K562 (cell line): Measurements from ENCODE around the gene TMEM156. TPM values are rescaled to one million over a fixed set of nuclear protein-coding genes. Genes with fewer than 3 reads are reported as not detected.

Experiments
- ATAC-seq: fragments of 200-7000 bp; cut with Tn5 transposase; 3 replicates; pipeline ENCODE4 v1.9.1; 2020; ENCODE audit warnings: moderate library complexity
- BruUV-seq: library from RNA; stranded (reverse); fragments of 400-500 nt; replicated peaks from 2 replicates; lab custom pipeline; 2021; lab: Mats Ljungman, UMichigan
- CTCF ChIA-PET: fragments of 300-600 bp; formaldehyde crosslinking; extraction: SDS; loops from one replicate; lab custom pipeline; 2021; ENCODE audit warnings: low intra/inter-chr PET ratio; lab: Yijun Ruan, JAX
- POLR2A ChIA-PET: fragments of 300-600, 350-650 bp; sonication (Branson Sonifier 250); formaldehyde crosslinking; extraction: SDS; loops from one replicate; lab custom pipeline; 2021; ENCODE audit warnings: antibody characterized with exemption, inconsistent platforms; lab: Yijun Ruan, JAX
- DNase-seq, 4 experiments: peaks; one replicate each; pipeline versions ENCODE4 v3.0.0 to v3.0.0-alpha.2; 2011 to 2018; ENCODE audit warnings: low spot score in 3 of 4, mixed read lengths in 3 of 4; ENCODE audit errors: extremely low read depth in 1 of 4
- FAIRE-seq: peaks from 2 replicates; lab custom pipeline; 2011; peaks lifted over from hg19 to GRCh38; lab: Jason Lieb, UNC
- H2AFZ ChIP-seq: 2 replicates; pipeline ENCODE4 v1.6.0; 2011; ENCODE audit warnings: low read depth, low read length, control low read depth, inconsistent platforms
- H3K27ac ChIP-seq: fragments of 200-600 bp; 3 replicates; pipeline ENCODE4 v1.8.0; 2011; ENCODE audit warnings: low read depth, mild to moderate bottlenecking, control low read depth, inconsistent platforms, low read length, moderate library complexity, mixed read lengths; ENCODE audit errors: extremely low read depth
- H3K27me3 ChIP-seq, 2 experiments: fragments of 300-600 bp in 1 of 2; 2 replicates in 1 of 2; 3 replicates in 1 of 2; pipeline versions ENCODE4 v1.6.0 to v1.8.0; 2011; ENCODE audit warnings: inconsistent platforms in 2 of 2, low read length in 2 of 2, mild to moderate bottlenecking in 1 of 2, mixed read lengths in 1 of 2, moderate library complexity in 1 of 2; ENCODE audit not compliant: control insufficient read depth in 2 of 2, insufficient read depth in 2 of 2
- H3K36me3 ChIP-seq: fragments of 300-600 bp; 3 replicates; pipeline ENCODE4 v1.8.0; 2011; ENCODE audit warnings: mild to moderate bottlenecking, low read length, inconsistent platforms; ENCODE audit not compliant: control insufficient read depth, insufficient read depth
- H3K4me1 ChIP-seq, 2 experiments: fragments of 200-600 bp in 1 of 2; replicated peaks in 1 of 2; 2 replicates in 1 of 2; 3 replicates in 1 of 2; pipeline versions ENCODE4 v1.5.1 to v1.8.0; 2011; ENCODE audit warnings: inconsistent platforms in 2 of 2, low read length in 2 of 2, mild to moderate bottlenecking in 1 of 2, mixed read lengths in 1 of 2, moderate library complexity in 1 of 2; ENCODE audit not compliant: control insufficient read depth in 2 of 2, insufficient read depth in 2 of 2
- H3K4me2 ChIP-seq: 2 replicates; pipeline ENCODE4 v1.6.1; 2011; ENCODE audit warnings: low read length, control low read depth, inconsistent platforms, mixed read lengths; ENCODE audit not compliant: insufficient read depth
- H3K4me3 ChIP-seq: fragments of 200-600 bp; sonication (generic), shearing (Covaris generic); 2 replicates; pipeline ENCODE4 v1.5.1; 2016; ENCODE audit warnings: control low read depth, inconsistent platforms
- H3K79me2 ChIP-seq: fragments of 200-600 bp; 3 replicates; pipeline ENCODE4 v1.8.0; 2011; ENCODE audit warnings: low read length, inconsistent platforms; ENCODE audit not compliant: control insufficient read depth, insufficient read depth
- H3K9ac ChIP-seq, 2 experiments: 2 replicates each; pipeline versions ENCODE4 v1.6.0 to v1.6.1; 2011; ENCODE audit warnings: low read depth in 2 of 2, low read length in 2 of 2, control low read depth in 1 of 2, inconsistent platforms in 1 of 2, mild to moderate bottlenecking in 1 of 2, mixed read lengths in 1 of 2; ENCODE audit not compliant: insufficient read depth in 1 of 2
- H3K9me1 ChIP-seq: one replicate; pipeline ENCODE4 v1.6.0; 2011; ENCODE audit warnings: inconsistent platforms, mild to moderate bottlenecking, low read length, moderate library complexity; ENCODE audit not compliant: control insufficient read depth, insufficient read depth
- H3K9me3 ChIP-seq: replicated peaks from 2 replicates; pipeline ENCODE4 v1.5.1; 2011; ENCODE audit warnings: low read depth, low read length, inconsistent platforms; ENCODE audit not compliant: control insufficient read depth, insufficient read depth
- H4K20me1 ChIP-seq: replicated peaks from 2 replicates; pipeline ENCODE4 v1.6.1; 2011; ENCODE audit warnings: low read length, inconsistent platforms, mixed read lengths; ENCODE audit not compliant: control insufficient read depth, insufficient read depth
- C11orf30 ChIP-seq: fragments of 450-650 bp; IDR thresholded peaks from 2 replicates; pipeline ENCODE4 v1.6.1; 2016; ENCODE audit warnings: low read depth, mild to moderate bottlenecking
- CEBPG ChIP-seq, 3 experiments: fragments of 200-800 bp in 1 of 3; sonication (Bioruptor generic) in 1 of 3; sonication (generic) in 1 of 3; formaldehyde crosslinking in 1 of 3; IDR thresholded peaks in 2 of 3; conservative IDR thresholded peaks in 1 of 3; 2 replicates each; pipeline versions ENCODE4 v1.6.1 to v1.8.0; 2016 to 2022; ENCODE audit warnings: missing compliant biosample characterization in 2 of 3, missing genetic modification characterization in 2 of 3, mild to moderate bottlenecking in 1 of 3, missing genetic modification reagents in 1 of 3
- GABPB1 ChIP-seq: sonication (generic); formaldehyde crosslinking; IDR thresholded peaks from 2 replicates; pipeline ENCODE4 v1.8.0; 2022; ENCODE audit warnings: mild to moderate bottlenecking, missing genetic modification reagents
- POU5F1 ChIP-seq: fragments of 150-350 bp; IDR thresholded peaks from 2 replicates; pipeline ENCODE4 v1.6.1; 2014; ENCODE audit warnings: borderline replicate concordance, low read length, low read depth, mild to moderate bottlenecking; ENCODE audit not compliant: partially characterized antibody
- SFPQ ChIP-seq: fragments of 200-400 bp; formaldehyde crosslinking; IDR thresholded peaks from 2 replicates; pipeline ENCODE4 v1.6.1; 2017; ENCODE audit warnings: mild to moderate bottlenecking, low read depth, low read length, moderate library complexity
- TRIM24 ChIP-seq, 2 experiments: fragments of 450-650 bp; IDR thresholded peaks; 2 replicates each; pipeline ENCODE4 v1.6.1; 2016
- TRIM28 ChIP-seq: fragments of 450-650 bp; IDR thresholded peaks from 2 replicates; pipeline ENCODE4 v1.6.1; 2017
- ZNF316 ChIP-seq: fragments of 450-650 bp; IDR thresholded peaks from 2 replicates; pipeline ENCODE4 v1.6.1; 2016
- WGBS: fragments of 100-300 bp; shearing (Covaris generic); methylation state at CpG from one replicate; pipeline ENCODE4 v1.1.6; 2016; ENCODE audit warnings: low coverage, mixed read lengths; ENCODE audit not compliant: insufficient coverage; ENCODE audit errors: missing lambda C conversion rate; 5-methylcytosine and 5-hydroxymethylcytosine counted together
- in situ Hi-C: fragments of 300-500 bp; cut with MboI; formaldehyde crosslinking; loops from 4 replicates; pipeline ENCODE4 v1.15.0; 2018; ENCODE audit warnings: inconsistent platforms, mixed read lengths
- intact Hi-C: fragments of 100-400 bp; cut with micrococcal nuclease; formaldehyde crosslinking; loops from 2 replicates; pipeline ENCODE4 v1.14.2; 2022
- polyA plus RNA-seq, 8 experiments: library from polyadenylated mRNA; depleted of rRNA in 4 of 8; stranded (reverse) in 5 of 8; unstranded in 3 of 8; fragments of >200 nt; fragmentation: Nextera tagmentation in 2 of 8; fragmentation: Illumina TruSeq in 1 of 8; extraction: Ambion mirVana in 2 of 8; extraction: Trizol in 1 of 8; gene quantifications; 2 replicates each; pipeline versions ENCODE4 v1.2.1 to v1.2.3, GENCODE V29; 2011 to 2014; ENCODE audit warnings: inconsistent platforms in 1 of 8, missing spikeins in 1 of 8
- total RNA-seq, 7 experiments: library from RNA; depleted of rRNA in 6 of 7; stranded (reverse); fragments of >200 nt in 6 of 7; fragmentation: Illumina TruSeq in 2 of 7; extraction: Trizol in 2 of 7; gene quantifications; 2 replicates each; pipeline versions ENCODE4 v1.2.1 to v1.2.3, GENCODE V29; 2011 to 2021; ENCODE audit warnings: low replicate concordance in 1 of 7

Gene TMEM156
- total and polyA plus RNA-seq, 9 of the 15 experiments (the other 6 are each of a cell fraction or from before 2014, with no cell fraction given): 3.5 to 9.6 (median 6.4) TPM

GRCh38 chr4:38965866-38966265 is 66.3 kb downstream of the TMEM156 start:
- intact Hi-C loops (no loop called here), in situ Hi-C loops (no loop called here)
- Histone ChIP-seq H3K4me2 (no peak overlapping the region), H3K9me3 (no peaks in the 10 kb centered on the region), H3K9me1 (no peaks in the 10 kb centered on the region), H4K20me1 (no peaks in the 10 kb centered on the region), H3K27me3 (no peaks in the 10 kb centered on the region), H3K27ac (no peak overlapping the region), H3K9ac (no peak overlapping the region), H3K36me3 (no peaks in the 10 kb centered on the region), H2AFZ (no peak overlapping the region), H3K79me2 (no peaks in the 10 kb centered on the region), H3K4me3 (no peak overlapping the region), H3K4me1 (no peaks in the 10 kb centered on the region; a peak in 1 of 5 replicates)
- CTCF ChIA-PET: no interaction called here
- TF ChIP-seq GABPB1 (CRISPR knock-in tag): no peak
- no peak for TF ChIP-seq CEBPG (CRISPR knock-in tag; IDR thresholded peaks at IDR 0.05)
- 0 out of 4 replicates have a peak, but pooled peaks of 1 of the 2 experiments have one; percentile 9 for TF ChIP-seq CEBPG (tag; conservative IDR thresholded peaks at IDR 0.05 in 1 of 2, IDR thresholded peaks at IDR 0.05 in 1 of 2)
- ATAC-seq (no peak), DNase-seq (no peak), FAIRE-seq (no peak)
- 63% methylated on average over 3 of the region's 3 CpGs for WGBS
- POLR2A ChIA-PET: no interaction called here
- BruUV-seq: no TSS peak

- in situ Hi-C loops: no loop called here
- intact Hi-C loops: no loop called here
- no peaks in the 10 kb centered on the region for H3K9me1 ChIP-seq
- no peaks in the 10 kb centered on the region for H3K27me3 ChIP-seq
- FAIRE-seq (no peak), DNase-seq (no peak), ATAC-seq (no peak)
- no TSS peak for BruUV-seq
- no peak overlapping the region for H3K9ac ChIP-seq
- CTCF ChIA-PET: no interaction called here
- H4K20me1 ChIP-seq: no peaks in the 10 kb centered on the region
- H3K4me3 ChIP-seq: no peak overlapping the region
- POLR2A ChIA-PET: no interaction called here
- H2AFZ ChIP-seq: no peak overlapping the region
- H3K27ac ChIP-seq: no peak overlapping the region
- no peaks in the 10 kb centered on the region for H3K9me3 ChIP-seq
- WGBS: 50% methylated on average over 11 of the region's 11 CpGs
- no peak overlapping the region for H3K4me2 ChIP-seq
- no peaks in the 10 kb centered on the region; a peak in 1 of 5 replicates for H3K4me1 ChIP-seq
- no peaks in the 10 kb centered on the region for H3K36me3 ChIP-seq
- 0 out of 2 replicates have a peak, but pooled peaks have one; percentile 35 for TF ChIP-seq C11orf30
- no peak for TF ChIP-seq POU5F1
- TF ChIP-seq CEBPG (CRISPR knock-in tag; IDR thresholded peaks at IDR 0.05): 0 out of 2 replicates have a peak, but pooled peaks have one; percentile 9
- TF ChIP-seq CEBPG (tag; conservative IDR thresholded peaks at IDR 0.05 in 1 of 2, IDR thresholded peaks at IDR 0.05 in 1 of 2): peak in 1 of 2 experiments; percentile 44; a peak in 1 of 4 replicates
- TF ChIP-seq SFPQ: no peak
- peak; percentile 59; the same call in 1 of the 2 replicates for TF ChIP-seq TRIM28
- peak; percentile 57; the same call in 1 of the 2 replicates for TF ChIP-seq ZNF316
- TF ChIP-seq TRIM24 (IDR thresholded peaks at IDR 0.05): peak in 1 of 2 experiments; percentile 21; a peak in 1 of 4 replicates
- H3K79me2 ChIP-seq: no peaks in the 10 kb centered on the region
These were observed 67.0 kb downstream of the TMEM156 start for GRCh38 chr4:38964942-38965775.
